HepG2 (cell line): ENCODE data around the gene MPIG6B. TPM values are rescaled to one million over a fixed set of nuclear protein-coding genes. Genes with fewer than 3 reads are reported as not detected.

Source experiments
- ATAC-seq: fragments of 200-7000 bp; cut with Tn5 transposase; 3 replicates; pipeline ENCODE4 v1.9.1; 2020; ENCODE audit warnings: mild to moderate bottlenecking, moderate library complexity
- BruUV-seq: library from RNA; stranded (reverse); fragments of 400-500 nt; replicated peaks from 2 replicates; lab custom pipeline; 2021; lab: Mats Ljungman, UMichigan
- CTCF ChIA-PET: fragments of 300-600 bp; formaldehyde crosslinking; extraction: SDS; loops from one replicate; lab custom pipeline; 2021; ENCODE audit warnings: low total read pairs, inconsistent platforms, low intra/inter-chr PET ratio; lab: Yijun Ruan, JAX
- POLR2A ChIA-PET: fragments of 350-600 bp; sonication (Branson Sonifier 250); formaldehyde crosslinking; loops from one replicate; lab custom pipeline; 2020; ENCODE audit warnings: antibody characterized with exemption, inconsistent platforms; lab: Yijun Ruan, JAX
- DNase-seq: peaks from one replicate; pipeline ENCODE4 v3.0.0-alpha.2; 2015; ENCODE audit warnings: low spot score
- FAIRE-seq: peaks from 3 replicates; lab custom pipeline; 2011; peaks lifted over from hg19 to GRCh38; lab: Jason Lieb, UNC
- H2AFZ ChIP-seq: one replicate; pipeline ENCODE4 v1.6.1; 2011; ENCODE audit warnings: low read length, inconsistent platforms
- H3K27ac ChIP-seq: fragments of 300-600 bp; 3 replicates; pipeline ENCODE4 v1.8.0; 2011; ENCODE audit warnings: mixed run types, mild to moderate bottlenecking, mixed read lengths, low read length, inconsistent platforms; ENCODE audit not compliant: insufficient read depth; ENCODE audit errors: extremely low read length
- H3K27me3 ChIP-seq, 2 experiments: fragments of 200-600 bp in 1 of 2; 2 replicates in 1 of 2; 3 replicates in 1 of 2; pipeline versions ENCODE4 v1.6.0 to v1.8.0; 2011; ENCODE audit warnings: low read length in 2 of 2, mild to moderate bottlenecking in 2 of 2, moderate library complexity in 2 of 2, inconsistent platforms in 1 of 2; ENCODE audit not compliant: insufficient read depth in 2 of 2, control insufficient read depth in 1 of 2
- H3K36me3 ChIP-seq, 2 experiments: fragments of 200-600 bp in 1 of 2; replicated peaks in 1 of 2; 2 replicates in 1 of 2; 3 replicates in 1 of 2; pipeline versions ENCODE4 v1.5.1 to v1.8.0; 2011; ENCODE audit warnings: low read length in 2 of 2, inconsistent platforms in 1 of 2; ENCODE audit not compliant: insufficient read depth in 2 of 2, control insufficient read depth in 1 of 2
- H3K4me1 ChIP-seq: 2 replicates; pipeline ENCODE4 v1.5.1; 2012; ENCODE audit warnings: low read length, inconsistent platforms; ENCODE audit not compliant: insufficient read depth
- H3K4me2 ChIP-seq: 2 replicates; pipeline ENCODE4 v1.6.0; 2011; ENCODE audit warnings: low read depth, low read length, inconsistent platforms
- H3K4me3 ChIP-seq, 3 experiments: fragments of 200-600 bp in 1 of 3; sonication (generic), shearing (Covaris generic) in 1 of 3; replicated peaks in 1 of 3; 2 replicates each; pipeline ENCODE4 v1.5.1; 2011 to 2016; ENCODE audit warnings: low read length in 3 of 3, inconsistent platforms in 2 of 3, low read depth in 2 of 3, mild to moderate bottlenecking in 2 of 3, control low read depth in 1 of 3, mixed read lengths in 1 of 3; ENCODE audit not compliant: insufficient read depth in 1 of 3
- H3K79me2 ChIP-seq: one replicate; pipeline ENCODE4 v1.6.1; 2011; ENCODE audit warnings: low read length, inconsistent platforms; ENCODE audit not compliant: insufficient read depth
- H3K9ac ChIP-seq: 2 replicates; pipeline ENCODE4 v1.6.0; 2011; ENCODE audit warnings: mild to moderate bottlenecking, low read depth, low read length, inconsistent platforms; ENCODE audit not compliant: insufficient read depth
- H3K9me3 ChIP-seq: 2 replicates; pipeline ENCODE4 v1.5.1; 2012; ENCODE audit warnings: mild to moderate bottlenecking, low read length
- H4K20me1 ChIP-seq: 2 replicates; pipeline ENCODE4 v1.6.0; 2011; ENCODE audit warnings: inconsistent platforms, mild to moderate bottlenecking, low read length, moderate library complexity; ENCODE audit not compliant: insufficient read depth
- GATAD1 ChIP-seq: IDR thresholded peaks from 2 replicates; pipeline ENCODE4 v1.6.1; 2016; ENCODE audit warnings: missing genetic modification reagents, missing compliant biosample characterization
- NAIF1 ChIP-seq: sonication (generic); formaldehyde crosslinking; IDR thresholded peaks from 2 replicates; pipeline ENCODE4 v1.5.0; 2020; ENCODE audit warnings: mild to moderate bottlenecking, missing genetic modification reagents, borderline replicate concordance
- ZBTB1 ChIP-seq: sonication (generic); formaldehyde crosslinking; IDR thresholded peaks from 2 replicates; pipeline ENCODE4 v1.4.0; 2020; ENCODE audit warnings: missing genetic modification reagents, borderline replicate concordance
- WGBS: methylation state at CpG from one replicate; pipeline ENCODE4 v1.1.6; 2017; ENCODE audit warnings: low lambda C conversion rate; 5-methylcytosine and 5-hydroxymethylcytosine counted together
- in situ Hi-C: cut with HindIII; loops from 2 replicates; pipeline ENCODE4 v1.10.0; 2017; ENCODE audit warnings: low pct_unique_long_range_greater_than_20kb; ENCODE audit not compliant: extremely low pct_ligation_motif_present
- intact Hi-C: fragments of 100-400 bp; cut with micrococcal nuclease; formaldehyde crosslinking; loops from one replicate; pipeline ENCODE4 v1.10.0; 2022; ENCODE audit not compliant: unreplicated experiment
- polyA plus RNA-seq, 8 experiments: library from polyadenylated mRNA; depleted of rRNA in 3 of 8; stranded (reverse) in 7 of 8; unstranded in 1 of 8; fragments of >200 nt; fragmentation: Illumina TruSeq in 4 of 8; extraction: Trizol in 4 of 8; gene quantifications; 2 replicates each; pipeline versions ENCODE4 v1.2.1 to v1.2.3, GENCODE V29; 2011 to 2016; ENCODE audit warnings: low read depth in 4 of 8, missing spikeins in 1 of 8, mixed read lengths in 1 of 8; ENCODE audit not compliant: insufficient read depth in 1 of 8
- total RNA-seq, 5 experiments: library from RNA; depleted of rRNA; stranded (reverse); fragments of >200 nt; fragmentation: Illumina TruSeq; extraction: Trizol; gene quantifications; 2 replicates each; pipeline ENCODE4 v1.2.3, GENCODE V29; 2016; ENCODE audit warnings: low read depth in 1 of 5
- TF ChIP-seq, protein P1 (sequence below): sonication (generic); formaldehyde crosslinking; IDR thresholded peaks from 2 replicates; pipeline ENCODE4 v1.5.1; 2020; ENCODE audit warnings: mild to moderate bottlenecking, missing genetic modification reagents, moderate library complexity
- TF ChIP-seq, protein P2 (sequence below): sonication (generic); formaldehyde crosslinking; IDR thresholded peaks from 2 replicates; pipeline ENCODE4 v1.8.0; 2022; ENCODE audit warnings: missing genetic modification reagents, mild to moderate bottlenecking, borderline replicate concordance
- TF ChIP-seq, protein P3 (sequence below): sonication (generic); formaldehyde crosslinking; IDR thresholded peaks from 2 replicates; pipeline ENCODE4 v1.8.1; 2023; ENCODE audit warnings: missing genetic modification reagents, inconsistent platforms, borderline replicate concordance

MPIG6B gene
- total and polyA plus RNA-seq, 2 of the 13 experiments (the other 11 are each of a cell fraction or from before 2014, with no cell fraction given) = not detected

DNA sequence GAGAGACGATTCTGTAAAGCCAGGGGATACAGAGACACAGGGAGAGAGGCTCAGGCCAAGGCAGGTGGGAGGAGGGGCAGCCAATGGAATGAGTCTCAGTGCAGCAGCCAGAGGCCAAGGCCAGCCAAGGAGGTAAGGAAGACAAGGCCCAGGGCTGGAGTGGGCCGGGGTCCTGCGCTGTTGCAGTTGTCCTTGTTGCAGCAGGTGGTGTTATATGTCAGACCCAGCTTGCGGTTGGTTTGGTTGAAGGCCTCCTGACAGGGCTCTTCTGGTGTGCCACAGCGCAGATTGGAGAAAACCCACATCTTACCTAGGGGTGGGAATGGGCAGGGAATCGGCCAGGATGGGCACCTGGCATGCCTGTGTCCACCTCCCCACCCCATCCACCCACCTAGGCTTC is 4.2 kb upstream of the MPIG6B start:
- Histone ChIP-seq H3K4me2 (no peak overlapping the region), H3K4me3 (no peak overlapping the region), H3K36me3 (no peaks in the 10 kb centered on the region), H3K27ac (no peak overlapping the region), H2AFZ (no peak overlapping the region), H3K9me3 (no peaks in the 10 kb centered on the region), H4K20me1 (no peaks in the 10 kb centered on the region), H3K9ac (no peak overlapping the region), H3K27me3 (peaks cover 5 to 47% of the 10 kb centered on the region in 2 experiments; a peak in 4 of 5 replicates), H3K79me2 (no peaks in the 10 kb centered on the region), H3K4me1 (peaks cover 15% of the 10 kb centered on the region)
- in situ Hi-C loops (no loop called here), intact Hi-C loops (loop anchor here (5.0 kb wide), 1 partner anchor 37 kb away; the partner anchor contains the start of gene LY6G5C)
- WGBS = 40% methylated on average over 5 of the region's 6 CpGs
- FAIRE-seq (no peak), DNase-seq (no peak), ATAC-seq (no peak)
- CTCF ChIA-PET = no interaction called here
- POLR2A ChIA-PET = no interaction called here
- no peak for TF ChIP-seq ZBTB1 (CRISPR knock-in tag)
- TF ChIP-seq, protein P1, sequence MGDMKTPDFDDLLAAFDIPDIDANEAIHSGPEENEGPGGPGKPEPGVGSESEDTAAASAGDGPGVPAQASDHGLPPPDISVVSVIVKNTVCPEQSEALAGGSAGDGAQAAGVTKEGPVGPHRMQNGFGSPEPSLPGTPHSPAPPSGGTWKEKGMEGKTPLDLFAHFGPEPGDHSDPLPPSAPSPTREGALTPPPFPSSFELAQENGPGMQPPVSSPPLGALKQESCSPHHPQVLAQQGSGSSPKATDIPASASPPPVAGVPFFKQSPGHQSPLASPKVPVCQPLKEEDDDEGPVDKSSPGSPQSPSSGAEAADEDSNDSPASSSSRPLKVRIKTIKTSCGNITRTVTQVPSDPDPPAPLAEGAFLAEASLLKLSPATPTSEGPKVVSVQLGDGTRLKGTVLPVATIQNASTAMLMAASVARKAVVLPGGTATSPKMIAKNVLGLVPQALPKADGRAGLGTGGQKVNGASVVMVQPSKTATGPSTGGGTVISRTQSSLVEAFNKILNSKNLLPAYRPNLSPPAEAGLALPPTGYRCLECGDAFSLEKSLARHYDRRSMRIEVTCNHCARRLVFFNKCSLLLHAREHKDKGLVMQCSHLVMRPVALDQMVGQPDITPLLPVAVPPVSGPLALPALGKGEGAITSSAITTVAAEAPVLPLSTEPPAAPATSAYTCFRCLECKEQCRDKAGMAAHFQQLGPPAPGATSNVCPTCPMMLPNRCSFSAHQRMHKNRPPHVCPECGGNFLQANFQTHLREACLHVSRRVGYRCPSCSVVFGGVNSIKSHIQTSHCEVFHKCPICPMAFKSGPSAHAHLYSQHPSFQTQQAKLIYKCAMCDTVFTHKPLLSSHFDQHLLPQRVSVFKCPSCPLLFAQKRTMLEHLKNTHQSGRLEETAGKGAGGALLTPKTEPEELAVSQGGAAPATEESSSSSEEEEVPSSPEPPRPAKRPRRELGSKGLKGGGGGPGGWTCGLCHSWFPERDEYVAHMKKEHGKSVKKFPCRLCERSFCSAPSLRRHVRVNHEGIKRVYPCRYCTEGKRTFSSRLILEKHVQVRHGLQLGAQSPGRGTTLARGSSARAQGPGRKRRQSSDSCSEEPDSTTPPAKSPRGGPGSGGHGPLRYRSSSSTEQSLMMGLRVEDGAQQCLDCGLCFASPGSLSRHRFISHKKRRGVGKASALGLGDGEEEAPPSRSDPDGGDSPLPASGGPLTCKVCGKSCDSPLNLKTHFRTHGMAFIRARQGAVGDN (CRISPR knock-in tag) = peak; percentile 18; the same call in 1 of the 2 replicates
- BruUV-seq = no TSS peak

DNA sequence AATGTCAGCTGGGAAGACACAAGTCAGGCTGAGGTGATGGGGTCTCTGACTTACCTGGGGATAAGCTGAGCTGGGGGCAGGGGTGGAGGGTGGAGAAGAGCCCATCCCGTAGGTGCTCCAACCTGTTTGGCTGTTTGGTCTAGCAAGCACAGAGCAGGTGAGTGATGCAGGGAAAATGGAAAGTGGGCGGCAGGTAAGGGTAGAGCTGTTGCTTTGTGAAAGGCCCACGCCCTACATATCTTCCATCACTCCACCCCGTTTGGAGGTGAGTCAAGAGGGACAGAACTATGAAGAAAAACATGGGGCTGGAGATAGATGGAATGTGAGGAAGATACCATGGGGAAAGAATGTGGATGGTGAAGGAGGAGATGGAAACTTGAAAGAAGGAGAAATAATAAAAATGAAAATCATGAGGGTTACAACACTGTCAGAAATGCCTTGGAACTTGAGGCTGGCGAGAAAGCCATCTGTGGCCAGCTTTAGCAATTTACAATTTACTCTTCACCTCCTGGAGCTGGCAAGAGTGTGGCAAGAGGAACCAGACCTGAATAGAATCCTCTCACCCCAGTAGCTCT is 2.9 kb upstream of the MPIG6B start:
- BruUV-seq = no TSS peak
- ChIA-PET CTCF (no interaction called here), POLR2A (interaction anchor here (1.0 kb wide), 3 partner anchors 17 to 46 kb away, joined by 3 read pairs; partner anchors contain the start of gene ABHD16A)
- in situ Hi-C loops = no loop called here
- no peaks in the 10 kb centered on the region for H3K9me3 ChIP-seq
- DNase-seq = no peak
- H4K20me1 ChIP-seq = no peaks in the 10 kb centered on the region
- peaks cover 5 to 39% of the 10 kb centered on the region in 2 experiments; a peak in 4 of 5 replicates for H3K27me3 ChIP-seq
- H2AFZ ChIP-seq = no peak overlapping the region
- H3K4me3 ChIP-seq = no peak overlapping the region
- H3K36me3 ChIP-seq = no peaks in the 10 kb centered on the region
- no peak overlapping the region for H3K9ac ChIP-seq
- H3K4me2 ChIP-seq = no peak overlapping the region
- peaks cover 9% of the 10 kb centered on the region for H3K4me1 ChIP-seq
- FAIRE-seq = no peak
- no peak overlapping the region for H3K27ac ChIP-seq
- intact Hi-C loops = no loop called here
- H3K79me2 ChIP-seq = no peaks in the 10 kb centered on the region
- 24% methylated on average over 5 of the region's 5 CpGs for WGBS
- no peak for ATAC-seq
- no peak for TF ChIP-seq NAIF1
- TF ChIP-seq GATAD1 (CRISPR knock-in tag) = no peak
- TF ChIP-seq, protein P2, sequence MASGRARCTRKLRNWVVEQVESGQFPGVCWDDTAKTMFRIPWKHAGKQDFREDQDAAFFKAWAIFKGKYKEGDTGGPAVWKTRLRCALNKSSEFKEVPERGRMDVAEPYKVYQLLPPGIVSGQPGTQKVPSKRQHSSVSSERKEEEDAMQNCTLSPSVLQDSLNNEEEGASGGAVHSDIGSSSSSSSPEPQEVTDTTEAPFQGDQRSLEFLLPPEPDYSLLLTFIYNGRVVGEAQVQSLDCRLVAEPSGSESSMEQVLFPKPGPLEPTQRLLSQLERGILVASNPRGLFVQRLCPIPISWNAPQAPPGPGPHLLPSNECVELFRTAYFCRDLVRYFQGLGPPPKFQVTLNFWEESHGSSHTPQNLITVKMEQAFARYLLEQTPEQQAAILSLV (CRISPR knock-in tag) = no peak
- TF ChIP-seq, protein P3, sequence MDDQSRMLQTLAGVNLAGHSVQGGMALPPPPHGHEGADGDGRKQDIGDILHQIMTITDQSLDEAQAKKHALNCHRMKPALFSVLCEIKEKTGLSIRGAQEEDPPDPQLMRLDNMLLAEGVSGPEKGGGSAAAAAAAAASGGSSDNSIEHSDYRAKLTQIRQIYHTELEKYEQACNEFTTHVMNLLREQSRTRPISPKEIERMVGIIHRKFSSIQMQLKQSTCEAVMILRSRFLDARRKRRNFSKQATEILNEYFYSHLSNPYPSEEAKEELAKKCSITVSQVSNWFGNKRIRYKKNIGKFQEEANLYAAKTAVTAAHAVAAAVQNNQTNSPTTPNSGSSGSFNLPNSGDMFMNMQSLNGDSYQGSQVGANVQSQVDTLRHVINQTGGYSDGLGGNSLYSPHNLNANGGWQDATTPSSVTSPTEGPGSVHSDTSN (CRISPR knock-in tag) = no peak
